ENCODE measurements around the gene TTLL11.
"Not testable (repeated sequence)": the region's sequence is repeated elsewhere in the genome, so short reads cannot be mapped to it uniquely, and the experiment has no call there.

TTLL11 gene

DNA sequence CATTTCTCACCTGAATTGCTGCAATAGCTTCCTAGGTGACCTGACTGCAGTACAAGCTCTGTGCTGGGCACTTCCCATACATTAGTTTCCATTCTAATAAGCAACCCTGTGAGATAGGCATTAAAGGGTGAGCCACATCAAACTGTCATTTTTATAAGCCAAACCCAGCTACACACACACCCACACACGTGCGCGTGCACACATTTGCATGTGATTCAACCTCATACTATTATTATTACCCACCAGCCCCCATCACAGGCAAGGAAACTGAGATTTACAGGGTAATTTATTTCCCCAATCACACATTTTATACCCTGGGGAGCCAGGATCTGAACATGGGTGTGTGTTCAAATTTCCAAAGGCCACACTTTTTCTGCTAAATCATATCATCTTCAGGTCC, 93.6 kb downstream of the TTLL11 start:
- Mint-ChIP-seq H3K27ac (no peak overlapping the region), H3K36me3 (no peaks in the 10 kb centered on the region), H3K9me3 (no peaks in the 10 kb centered on the region), H3K4me1 (peaks cover 6% of the 10 kb centered on the region), H3K4me3 (no peak overlapping the region)
- DNase-seq (ENCODE audit: low spot score in 2 of 2) (no peak), ATAC-seq (no peak)

DNA sequence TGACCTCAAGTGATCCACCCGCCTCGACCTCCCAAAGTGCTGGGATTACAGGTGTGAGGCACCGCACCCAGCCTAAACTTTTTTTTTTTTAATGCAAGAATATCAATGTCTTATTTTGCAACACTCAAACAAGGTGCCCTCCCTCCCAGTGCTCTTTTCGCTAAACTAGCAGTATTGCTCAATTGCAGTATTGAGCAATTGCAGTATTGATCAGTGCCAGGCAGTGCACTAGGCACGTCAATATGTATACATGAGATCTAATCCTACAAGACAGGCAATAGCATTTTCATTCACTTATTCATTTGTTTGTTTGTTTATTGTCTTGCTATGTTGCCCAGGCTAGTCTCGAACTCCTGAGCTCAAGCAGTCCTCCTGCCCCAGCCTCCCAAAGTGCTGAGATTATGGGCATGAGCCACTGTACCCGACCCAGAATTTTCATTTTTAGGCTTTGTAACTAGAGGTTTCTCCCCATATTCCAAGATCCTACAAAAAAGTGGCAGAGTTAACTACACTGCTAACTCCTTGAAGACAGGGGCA, 94.5 kb downstream of the TTLL11 start:
- Mint-ChIP-seq H3K9me3 (no peaks in the 10 kb centered on the region), H3K27ac (no peak overlapping the region), H3K4me1 (peaks cover 6% of the 10 kb centered on the region), H3K4me3 (no peak overlapping the region), H3K36me3 (no peaks in the 10 kb centered on the region)
- ATAC-seq (no peak), DNase-seq (ENCODE audit: low spot score in 2 of 2) (no peak)

DNA sequence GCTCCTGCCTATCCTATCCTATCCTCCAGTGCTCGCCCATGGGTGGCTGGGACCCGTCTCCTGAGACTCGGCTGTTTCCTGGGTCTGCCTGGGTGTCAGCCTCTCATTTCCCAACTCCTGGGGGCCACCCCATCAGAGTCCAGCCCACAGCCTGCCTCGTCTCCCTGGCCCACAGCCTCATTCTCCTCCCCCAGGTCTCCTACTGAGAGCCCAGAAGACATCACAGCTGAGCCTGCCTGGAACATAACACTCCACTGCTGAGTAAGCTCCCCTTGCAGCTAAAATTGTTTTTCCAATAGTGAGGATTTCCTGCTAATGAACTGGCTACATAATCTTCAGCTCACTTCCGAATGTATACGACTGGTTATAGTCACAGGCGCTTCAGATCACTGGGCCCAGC, 95.3 kb downstream of the TTLL11 start:
- no peak overlapping the region for H3K4me3 Mint-ChIP-seq
- no peak for DNase-seq (ENCODE audit: low spot score in 2 of 2)
- ATAC-seq = no peak
- H3K27ac Mint-ChIP-seq = no peak overlapping the region
- H3K9me3 Mint-ChIP-seq = no peaks in the 10 kb centered on the region
- no peaks in the 10 kb centered on the region for H3K36me3 Mint-ChIP-seq
- H3K4me1 Mint-ChIP-seq = peaks cover 6% of the 10 kb centered on the region

DNA sequence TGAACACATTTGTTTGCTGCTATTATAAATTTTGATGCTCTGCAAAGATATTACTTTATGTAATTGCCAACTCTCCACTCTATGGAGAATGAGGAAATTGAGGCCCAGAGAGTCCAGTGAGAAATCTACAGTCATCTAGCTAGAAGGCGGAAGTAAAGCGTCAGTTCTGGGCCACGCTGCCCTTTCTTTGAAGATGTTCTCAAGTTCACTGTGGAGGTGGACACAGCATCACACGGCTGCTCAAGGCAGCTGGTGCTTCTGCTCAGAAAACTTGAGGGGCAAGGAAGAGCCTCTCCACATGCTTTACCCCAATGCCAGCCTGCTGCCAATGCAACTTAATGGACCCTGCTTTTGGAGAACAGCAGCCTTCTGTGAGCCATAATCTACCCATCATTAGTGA, 96.3 kb downstream of the TTLL11 start:
- no peaks in the 10 kb centered on the region for H3K9me3 Mint-ChIP-seq
- H3K4me3 Mint-ChIP-seq = no peak overlapping the region
- DNase-seq (ENCODE audit: low spot score in 2 of 2) (no peak), ATAC-seq (no peak)
- H3K27ac Mint-ChIP-seq = no peak overlapping the region
- peaks cover 6% of the 10 kb centered on the region for H3K4me1 Mint-ChIP-seq
- H3K36me3 Mint-ChIP-seq = no peaks in the 10 kb centered on the region

DNA sequence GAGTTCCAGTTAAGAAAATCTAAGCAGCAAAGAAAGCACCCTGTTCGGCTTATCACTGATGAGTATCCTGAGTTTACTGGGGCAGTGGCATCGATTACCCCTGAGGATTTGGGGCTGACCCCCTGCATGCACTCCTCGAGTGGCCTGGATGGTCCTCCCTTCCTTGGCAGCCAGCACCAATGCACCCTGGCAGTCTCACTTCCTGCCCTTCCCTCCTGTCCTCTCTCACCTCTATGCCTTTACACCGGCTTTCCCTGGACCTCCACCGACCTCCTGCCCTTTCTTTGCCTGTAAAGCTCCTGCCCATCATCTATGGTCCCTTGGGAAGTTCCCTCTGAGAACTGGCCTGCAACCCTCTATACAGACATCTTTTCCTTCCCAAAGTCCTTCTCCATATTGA, 97.1 kb downstream of the TTLL11 start:
- H3K9me3 Mint-ChIP-seq = no peaks in the 10 kb centered on the region
- ATAC-seq = no peak
- H3K36me3 Mint-ChIP-seq = no peaks in the 10 kb centered on the region
- no peak overlapping the region for H3K4me3 Mint-ChIP-seq
- no peak for DNase-seq (ENCODE audit: low spot score in 2 of 2)
- peaks cover 6% of the 10 kb centered on the region for H3K4me1 Mint-ChIP-seq
- no peak overlapping the region for H3K27ac Mint-ChIP-seq

DNA sequence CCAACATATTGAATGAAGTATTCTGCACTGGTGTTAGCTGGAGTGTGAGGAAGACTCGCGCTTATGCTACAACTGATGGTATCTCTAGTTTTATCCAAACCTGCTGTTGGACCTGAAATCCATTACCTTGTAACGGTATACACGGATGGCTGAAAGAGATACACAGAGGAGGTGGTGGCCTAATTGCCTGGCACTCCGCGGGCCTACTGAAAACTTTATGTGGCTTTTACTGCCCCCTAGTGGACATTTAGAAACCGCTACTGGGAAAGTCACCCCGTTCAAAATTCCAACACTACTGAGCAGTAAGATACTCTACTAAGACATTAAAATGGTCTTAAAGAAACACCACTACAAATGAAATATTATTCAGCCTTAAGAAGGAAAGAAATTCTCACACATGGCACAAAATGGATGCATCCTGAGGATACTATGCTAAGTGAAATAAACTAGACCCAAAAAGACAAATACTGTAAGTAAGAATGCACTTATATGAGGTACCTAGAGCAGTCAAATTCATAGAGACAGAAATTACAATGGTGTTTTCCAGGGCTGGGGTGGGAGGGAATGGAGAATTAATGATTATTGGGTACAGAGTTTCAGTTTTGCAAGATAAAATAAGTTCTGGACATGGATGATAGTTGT, 100.4 kb downstream of the TTLL11 start:
- ATAC-seq = peak; percentile 69
- H3K4me3 Mint-ChIP-seq = no peak overlapping the region
- H3K9me3 Mint-ChIP-seq = no peaks in the 10 kb centered on the region
- no peak overlapping the region for H3K27ac Mint-ChIP-seq
- H3K4me1 Mint-ChIP-seq = no peaks in the 10 kb centered on the region
- peak; percentile 11 to 59 for DNase-seq (ENCODE audit: low spot score in 2 of 2)
- no peaks in the 10 kb centered on the region for H3K36me3 Mint-ChIP-seq

DNA sequence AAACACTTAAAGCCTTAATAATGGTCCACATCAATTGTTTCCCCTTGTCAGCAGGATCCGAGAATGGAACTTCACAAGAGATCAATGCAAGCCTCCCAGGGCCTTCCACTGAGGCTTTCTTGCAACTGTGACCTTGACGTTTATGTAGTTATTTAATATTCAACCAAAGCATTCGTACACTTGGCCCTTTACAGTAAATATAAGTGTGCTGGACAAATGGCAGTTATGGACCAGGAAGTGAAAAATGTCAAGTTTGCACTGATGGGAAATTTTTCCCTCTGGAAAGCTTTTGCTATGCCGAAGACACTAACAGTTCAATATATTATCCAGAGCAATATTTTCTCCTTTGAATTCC, 101.8 kb downstream of the TTLL11 start:
- ATAC-seq = no peak
- Mint-ChIP-seq H3K27ac (no peak overlapping the region), H3K4me1 (no peaks in the 10 kb centered on the region), H3K4me3 (no peak overlapping the region), H3K36me3 (no peaks in the 10 kb centered on the region), H3K9me3 (no peaks in the 10 kb centered on the region)
- DNase-seq (ENCODE audit: low spot score in 2 of 2) = no peak

DNA sequence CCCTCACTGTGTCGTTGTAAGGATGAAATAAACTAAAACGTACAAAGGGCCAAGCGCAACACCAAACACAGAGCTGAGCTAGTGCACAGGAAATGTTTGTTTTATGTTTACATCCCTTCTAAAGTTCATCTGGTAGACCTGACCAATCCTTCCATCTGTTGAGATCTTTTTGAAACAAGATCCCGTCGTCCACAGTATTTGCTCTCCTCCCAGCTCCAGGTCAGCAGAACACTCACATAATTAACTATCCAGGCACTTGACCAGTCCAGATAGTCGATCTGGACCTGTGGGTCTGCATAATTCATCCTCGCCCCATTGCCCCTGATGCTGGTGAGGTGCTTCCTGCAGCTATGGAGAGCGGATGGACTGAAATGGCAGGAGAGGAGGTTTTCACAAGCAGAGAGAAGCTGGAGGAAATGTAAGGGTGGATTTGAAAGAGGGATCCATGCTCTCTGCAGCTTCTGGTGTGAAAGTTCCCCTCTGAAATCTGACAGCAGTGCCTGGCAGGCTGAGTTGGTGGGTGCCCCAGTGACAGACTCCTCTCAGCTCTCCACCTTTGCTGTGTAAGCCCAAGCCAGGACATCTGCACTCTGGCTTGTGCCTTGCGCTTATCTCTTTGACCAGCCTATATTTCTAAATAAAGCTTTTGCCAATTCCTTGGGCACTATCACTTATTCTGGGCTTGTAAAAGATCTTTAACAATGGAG, 102.4 kb downstream of the TTLL11 start:
- no peaks in the 10 kb centered on the region for H3K9me3 Mint-ChIP-seq
- H3K27ac Mint-ChIP-seq = no peak overlapping the region
- no peak for DNase-seq (ENCODE audit: low spot score in 2 of 2)
- H3K4me1 Mint-ChIP-seq = no peaks in the 10 kb centered on the region
- no peaks in the 10 kb centered on the region for H3K36me3 Mint-ChIP-seq
- no peak overlapping the region for H3K4me3 Mint-ChIP-seq
- no peak for ATAC-seq

DNA sequence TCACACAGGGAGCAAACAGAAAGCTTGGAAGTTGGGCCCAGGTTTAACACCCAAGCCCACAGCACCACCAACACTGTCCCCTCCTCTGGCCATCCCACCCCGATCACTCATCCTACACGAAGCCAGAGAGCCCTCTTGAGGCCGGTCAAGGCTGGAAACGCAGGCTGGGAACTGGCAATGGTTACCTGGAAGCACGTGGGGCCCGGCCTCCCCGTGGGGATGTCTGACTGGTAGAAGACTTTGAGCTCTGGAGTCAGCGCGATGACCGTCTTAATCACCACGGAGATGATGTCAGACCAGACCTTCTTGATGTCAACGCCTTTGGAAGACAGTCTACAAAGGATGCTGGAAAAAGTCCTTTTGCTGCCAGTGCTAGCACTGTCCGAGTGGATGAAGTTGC, 104.1 kb downstream of the TTLL11 start:
- ATAC-seq (no peak), DNase-seq (ENCODE audit: low spot score in 2 of 2) (no peak)
- H3K27ac Mint-ChIP-seq = no peak overlapping the region
- no peak overlapping the region for H3K4me3 Mint-ChIP-seq
- no peaks in the 10 kb centered on the region for H3K4me1 Mint-ChIP-seq
- no peaks in the 10 kb centered on the region for H3K36me3 Mint-ChIP-seq
- H3K9me3 Mint-ChIP-seq = no peaks in the 10 kb centered on the region

DNA sequence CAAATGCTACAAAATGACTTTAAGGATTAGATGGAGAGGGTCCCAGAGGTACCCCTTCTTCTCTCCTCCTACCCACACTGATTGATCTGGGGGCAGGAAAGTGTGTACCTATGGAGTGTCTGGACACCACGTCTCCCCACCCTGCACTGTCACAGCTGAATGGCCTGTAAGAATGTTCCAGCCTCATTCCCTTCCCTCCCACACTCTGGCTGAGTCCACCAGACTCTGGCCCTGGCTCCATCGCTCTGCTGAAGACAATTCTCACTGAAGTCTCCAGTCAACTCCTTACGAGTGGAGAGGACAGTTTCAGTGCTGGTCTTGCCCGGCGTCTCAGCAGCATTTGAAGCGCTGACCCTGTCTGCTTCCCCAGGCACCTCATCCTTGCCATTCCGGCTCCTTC, 105.8 kb downstream of the TTLL11 start:
- H3K4me1 Mint-ChIP-seq = no peaks in the 10 kb centered on the region
- no peaks in the 10 kb centered on the region for H3K9me3 Mint-ChIP-seq
- no peak for ATAC-seq
- H3K4me3 Mint-ChIP-seq = no peak overlapping the region
- no peak overlapping the region for H3K27ac Mint-ChIP-seq
- H3K36me3 Mint-ChIP-seq = no peaks in the 10 kb centered on the region
- no peak for DNase-seq (ENCODE audit: low spot score in 2 of 2)

DNA sequence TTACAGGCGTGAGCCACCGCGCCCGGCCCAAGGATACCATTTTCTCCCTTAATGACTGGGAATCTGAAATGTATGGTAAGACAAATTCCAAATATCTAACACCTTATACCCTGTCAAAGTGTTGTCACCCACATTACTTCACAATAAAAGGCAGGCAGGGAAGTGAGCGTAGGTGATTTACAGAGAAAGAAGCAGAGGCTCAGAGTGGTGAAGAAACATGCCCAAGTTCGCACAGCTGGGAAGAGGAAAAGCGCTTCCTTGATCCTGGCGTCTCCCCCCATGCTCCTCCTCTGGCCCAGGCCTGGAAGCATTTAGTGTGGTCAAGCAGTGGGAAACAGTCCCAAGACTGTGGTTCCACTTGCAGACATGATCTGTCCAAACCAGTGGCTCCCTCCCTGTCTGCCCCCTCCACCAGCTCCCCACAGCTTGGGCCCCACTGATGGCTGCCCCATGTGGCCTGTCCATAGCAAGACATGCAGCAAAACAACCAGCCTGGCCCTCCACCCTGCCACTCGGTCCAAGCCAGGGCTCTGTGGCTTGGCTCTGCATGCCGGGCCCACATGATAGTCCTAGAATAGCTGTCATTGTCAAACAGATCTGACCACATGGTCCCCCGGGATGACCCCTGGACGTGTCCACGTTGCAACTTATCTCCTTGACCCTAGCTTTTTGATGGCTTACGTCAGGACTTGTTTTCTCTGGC, 107.2 kb downstream of the TTLL11 start:
- peaks cover 7% of the 10 kb centered on the region for H3K9me3 Mint-ChIP-seq
- no peaks in the 10 kb centered on the region for H3K36me3 Mint-ChIP-seq
- H3K4me3 Mint-ChIP-seq = no peak overlapping the region
- no peak overlapping the region for H3K27ac Mint-ChIP-seq
- H3K4me1 Mint-ChIP-seq = no peaks in the 10 kb centered on the region
- DNase-seq (ENCODE audit: low spot score in 2 of 2) (no peak), ATAC-seq (no peak)

DNA sequence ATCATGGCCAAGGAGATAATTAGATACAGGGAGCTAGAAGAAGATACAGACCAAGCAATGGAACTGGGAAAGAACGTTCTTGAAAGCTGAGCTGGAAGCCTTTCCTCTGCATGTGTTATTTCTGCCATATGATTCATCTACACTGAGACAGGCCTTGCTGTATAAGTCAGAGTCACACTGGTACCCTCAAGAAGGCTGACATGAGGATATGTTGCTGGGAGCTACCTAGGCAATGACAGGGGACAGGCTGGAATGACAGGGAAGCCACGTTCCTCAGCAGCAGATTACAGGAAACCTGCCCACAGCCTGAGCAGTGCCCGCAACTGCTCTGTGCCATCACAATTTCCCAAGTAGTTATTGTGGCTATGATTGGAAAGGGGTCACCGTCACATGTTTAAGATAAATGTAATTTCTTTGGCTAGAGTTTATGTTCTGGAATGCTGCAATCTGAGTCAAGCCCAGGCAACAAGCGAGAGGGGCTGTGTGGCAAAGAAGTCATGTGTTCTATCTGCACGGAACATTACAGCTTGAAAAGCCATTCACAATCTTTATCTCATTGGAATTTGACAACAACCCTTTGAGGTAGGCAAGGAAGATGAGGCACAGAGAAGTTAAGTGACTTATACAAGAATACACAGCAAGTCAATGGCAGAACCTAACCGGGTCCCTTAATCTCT, 108.2 kb downstream of the TTLL11 start:
- Mint-ChIP-seq H3K9me3 (peaks cover 10% of the 10 kb centered on the region), H3K36me3 (no peaks in the 10 kb centered on the region), H3K27ac (no peak overlapping the region), H3K4me1 (no peaks in the 10 kb centered on the region), H3K4me3 (no peak overlapping the region)
- no peak for ATAC-seq
- DNase-seq (ENCODE audit: low spot score in 2 of 2) = no peak

DNA sequence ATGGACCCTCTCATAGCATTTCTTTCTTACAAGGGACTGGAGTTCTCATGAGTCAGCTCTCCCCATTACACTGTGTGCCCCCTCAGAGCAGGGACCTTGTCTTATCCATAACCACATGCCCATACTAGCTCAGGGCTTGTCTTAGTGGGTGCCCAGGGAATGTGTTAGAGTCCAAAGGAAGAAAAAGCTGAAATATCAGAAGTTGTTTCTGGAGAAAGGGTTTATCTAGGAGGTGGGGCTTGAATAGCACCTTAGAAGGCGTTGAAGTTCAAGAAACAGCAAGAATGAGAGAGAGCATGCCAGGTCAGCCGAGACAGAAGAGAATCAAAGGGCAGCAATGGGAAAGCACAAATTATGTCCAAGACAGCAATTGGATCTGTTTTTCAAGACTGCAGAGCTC, 109.4 kb downstream of the TTLL11 start:
- no peaks in the 10 kb centered on the region for H3K36me3 Mint-ChIP-seq
- ATAC-seq (no peak), DNase-seq (ENCODE audit: low spot score in 2 of 2) (no peak)
- no peaks in the 10 kb centered on the region for H3K4me1 Mint-ChIP-seq
- no peak overlapping the region for H3K4me3 Mint-ChIP-seq
- no peak overlapping the region for H3K27ac Mint-ChIP-seq
- peaks cover 10% of the 10 kb centered on the region for H3K9me3 Mint-ChIP-seq

DNA sequence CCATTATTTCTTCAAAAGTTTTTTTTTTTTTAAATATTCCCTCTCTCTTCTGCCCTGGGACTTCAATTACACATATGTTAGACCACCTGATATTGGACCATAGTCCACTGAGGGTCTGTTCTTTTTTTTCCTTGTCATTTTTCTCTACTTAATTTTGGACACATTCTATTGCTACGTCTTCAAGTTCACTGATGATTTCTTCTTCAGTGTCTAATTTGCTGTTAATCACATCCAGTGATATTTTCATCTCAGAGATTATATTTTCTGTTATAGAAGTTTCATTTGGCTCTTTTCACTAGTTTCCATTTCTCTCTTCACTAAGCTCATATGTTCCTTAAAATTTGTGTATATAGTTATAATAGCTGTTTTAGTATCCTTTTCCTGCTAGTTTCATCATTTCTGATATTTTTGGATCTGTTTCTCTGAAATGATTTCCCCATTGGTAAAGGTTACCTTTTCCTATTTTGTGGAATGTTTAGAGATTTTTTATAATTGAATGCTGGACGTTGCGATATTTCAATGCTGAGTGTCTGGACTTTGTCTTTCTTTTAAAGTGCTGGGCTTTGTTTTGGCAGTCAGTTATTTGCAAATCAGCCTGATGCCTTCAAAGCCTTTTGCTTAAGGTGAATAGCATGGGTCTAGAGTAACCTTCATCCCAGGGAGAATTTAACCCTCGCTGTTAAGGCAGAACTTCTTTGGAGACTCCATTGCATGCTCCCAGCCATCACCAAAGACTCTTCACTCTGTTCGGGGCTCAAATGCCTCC, 111.8 kb downstream of the TTLL11 start:
- H3K4me3 Mint-ChIP-seq = no peak overlapping the region
- no peak overlapping the region for H3K27ac Mint-ChIP-seq
- no peak for ATAC-seq
- no peaks in the 10 kb centered on the region for H3K36me3 Mint-ChIP-seq
- peaks cover 10% of the 10 kb centered on the region for H3K9me3 Mint-ChIP-seq
- DNase-seq (ENCODE audit: low spot score in 2 of 2) = no peak
- no peaks in the 10 kb centered on the region for H3K4me1 Mint-ChIP-seq

DNA sequence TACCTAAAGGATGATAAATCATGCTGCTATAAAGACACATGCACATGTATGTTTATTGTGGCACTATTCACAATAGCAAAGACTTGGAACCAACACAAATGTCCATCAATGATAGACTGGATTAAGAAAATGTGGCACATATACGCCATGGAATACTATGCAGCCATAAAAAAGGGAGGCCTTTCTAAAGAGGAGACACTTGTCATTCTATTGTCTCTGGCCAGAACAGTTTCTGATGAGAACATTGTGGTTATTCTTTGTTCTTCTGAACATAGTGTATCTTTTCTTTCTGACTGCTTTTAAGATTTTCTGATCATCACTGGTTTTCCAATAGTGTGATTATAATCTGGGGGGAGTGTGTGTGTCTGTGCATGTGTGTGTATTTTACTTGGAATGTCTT, 112.4 kb downstream of the TTLL11 start:
- H3K27ac Mint-ChIP-seq; ATAC-seq; DNase-seq (ENCODE audit: low spot score in 2 of 2); H3K4me3 Mint-ChIP-seq; H3K36me3 Mint-ChIP-seq; H3K4me1 Mint-ChIP-seq: not testable (repeated sequence)
- peaks cover 10% of the 10 kb centered on the region for H3K9me3 Mint-ChIP-seq

Data from stimulated activated effector memory CD8-positive, alpha-beta T cell treated with anti-CD3 and anti-CD28 coated beads, Interleukin-12 subunit alpha, Interleukin-12 subunit beta, amount 100 ng/mL, for 72 hours (primary cell).